Medulla oblongata (tissue), 1 donor: ENCODE results near the gene KRT31.
A peak's percentile ranks its signal among the peaks of the same experiment; 100 is the strongest.
"Not testable (repeated sequence)": the region's sequence is repeated elsewhere in the genome, so short reads cannot be mapped to it uniquely, and the experiment has no call there.

Experiments
- DNase-seq: peaks from one replicate; pipeline ENCODE4 v3.0.0-alpha.2; 2015; ENCODE audit errors: extremely low spot score

The KRT31 gene

GRCh38 chr17:41390411-41390938 lies 6.9 kb downstream of the KRT31 start:
- DNase-seq, result no peak

- DNase-seq, result no peak
These were observed 9.7 kb downstream of the KRT31 start for GRCh38 chr17:41387670-41388069.

- DNase-seq, result no peak
These were observed 11.2 kb downstream of the KRT31 start for GRCh38 chr17:41386227-41386626.

GRCh38 chr17:41383690-41384089 lies 13.7 kb downstream of the KRT31 start:
- DNase-seq, result no peak

GRCh38 chr17:41382394-41382793 lies 15.0 kb downstream of the KRT31 start:
- DNase-seq, result no peak

GRCh38 chr17:41381943-41382342 lies 15.5 kb downstream of the KRT31 start, which contains the start of gene KRT34:
Gene KRT34 (minus strand): TSS chr17:41382306. CDS start chr17:41382246, 60 bp downstream.
- DNase-seq, result not testable (repeated sequence)

- not testable (repeated sequence) for DNase-seq
These were observed 17.3 kb downstream of the KRT31 start for GRCh38 chr17:41380091-41380490.

GRCh38 chr17:41377546-41377945 lies 19.9 kb downstream of the KRT31 start:
- no peak for DNase-seq

GRCh38 chr17:41369713-41370112 lies 27.7 kb downstream of the KRT31 start, which contains the start of gene KRT33B:
Gene KRT33B (minus strand): TSS chr17:41369813. CDS start chr17:41369750, 63 bp downstream.
- DNase-seq, result no peak

- no peak for DNase-seq
These were observed 28.4 kb downstream of the KRT31 start for GRCh38 chr17:41369023-41369422.

GRCh38 chr17:41367426-41368075 lies 29.9 kb downstream of the KRT31 start:
- DNase-seq, result no peak

- no peak for DNase-seq
These were observed 31.3 kb downstream of the KRT31 start for GRCh38 chr17:41366070-41366469.

GRCh38 chr17:41363881-41364280 lies 33.5 kb downstream of the KRT31 start:
- no peak for DNase-seq

- DNase-seq, result no peak
These were observed 37.0 kb downstream of the KRT31 start for GRCh38 chr17:41360296-41360995.

- DNase-seq, result no peak
These were observed 42.9 kb downstream of the KRT31 start for GRCh38 chr17:41354536-41354935.

GRCh38 chr17:41352597-41353366 lies 44.6 kb downstream of the KRT31 start:
- DNase-seq, result no peak

- DNase-seq, result no peak
These were observed 46.2 kb downstream of the KRT31 start for GRCh38 chr17:41351177-41351576.

- DNase-seq, result not testable (repeated sequence)
These were observed 47.0 kb downstream of the KRT31 start, which contains the start of gene KRT33A for GRCh38 chr17:41350381-41350878. Gene KRT33A (minus strand): TSS chr17:41350828. CDS start chr17:41350767, 61 bp downstream.

GRCh38 chr17:41347869-41348760 lies 49.3 kb downstream of the KRT31 start:
- DNase-seq, result peak; percentile 12

- DNase-seq, result not testable (repeated sequence)
These were observed 51.0 kb downstream of the KRT31 start for GRCh38 chr17:41346421-41346820.

GRCh38 chr17:41345992-41346391 lies 51.4 kb downstream of the KRT31 start:
- DNase-seq, result no peak
